NCI-H2107 (cell line): ENCODE measurements around the gene SYCE3.
"Not testable (repeated sequence)": the region's sequence is repeated elsewhere in the genome, so short reads cannot be mapped to it uniquely, and the experiment has no call there.

Experiments
- DNase-seq: peaks from one replicate; lab custom pipeline; 2025; lab: John Stamatoyannopoulos, UW

SYCE3 gene

DNA sequence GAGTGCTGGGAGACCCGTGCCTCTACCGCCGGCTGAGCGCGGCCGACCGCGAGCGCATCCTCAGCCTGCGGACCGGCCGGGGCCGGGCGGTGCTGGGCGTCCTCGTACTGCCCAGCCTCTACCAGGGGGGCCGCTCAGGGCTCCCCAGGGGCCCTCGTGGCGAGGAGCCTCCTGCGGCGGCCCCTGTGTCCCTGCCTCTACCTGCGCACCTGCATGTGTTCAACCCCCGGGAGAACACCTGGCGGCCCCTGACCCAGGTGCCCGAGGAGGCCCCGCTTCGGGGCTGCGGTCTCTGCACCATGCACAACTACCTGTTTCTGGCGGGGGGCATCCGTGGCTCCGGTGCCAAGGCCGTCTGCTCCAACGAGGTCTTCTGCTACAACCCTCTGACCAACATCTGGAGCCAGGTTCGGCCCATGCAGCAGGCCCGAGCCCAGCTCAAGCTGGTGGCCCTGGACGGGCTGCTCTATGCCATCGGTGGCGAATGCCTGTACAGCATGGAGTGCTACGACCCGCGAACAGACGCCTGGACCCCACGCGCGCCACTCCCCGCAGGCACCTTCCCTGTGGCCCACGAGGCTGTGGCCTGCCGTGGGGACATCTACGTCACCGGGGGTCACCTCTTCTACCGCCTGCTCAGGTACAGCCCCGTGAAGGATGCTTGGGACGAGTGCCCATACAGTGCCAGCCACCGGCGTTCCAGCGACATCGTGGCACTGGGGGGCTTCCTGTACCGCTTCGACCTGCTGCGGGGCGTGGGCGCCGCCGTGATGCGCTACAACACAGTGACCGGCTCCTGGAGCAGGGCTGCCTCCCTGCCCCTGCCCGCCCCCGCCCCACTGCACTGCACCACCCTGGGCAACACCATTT lies 13.6 kb downstream of the SYCE3 start:
- DNase-seq: no peak

DNA sequence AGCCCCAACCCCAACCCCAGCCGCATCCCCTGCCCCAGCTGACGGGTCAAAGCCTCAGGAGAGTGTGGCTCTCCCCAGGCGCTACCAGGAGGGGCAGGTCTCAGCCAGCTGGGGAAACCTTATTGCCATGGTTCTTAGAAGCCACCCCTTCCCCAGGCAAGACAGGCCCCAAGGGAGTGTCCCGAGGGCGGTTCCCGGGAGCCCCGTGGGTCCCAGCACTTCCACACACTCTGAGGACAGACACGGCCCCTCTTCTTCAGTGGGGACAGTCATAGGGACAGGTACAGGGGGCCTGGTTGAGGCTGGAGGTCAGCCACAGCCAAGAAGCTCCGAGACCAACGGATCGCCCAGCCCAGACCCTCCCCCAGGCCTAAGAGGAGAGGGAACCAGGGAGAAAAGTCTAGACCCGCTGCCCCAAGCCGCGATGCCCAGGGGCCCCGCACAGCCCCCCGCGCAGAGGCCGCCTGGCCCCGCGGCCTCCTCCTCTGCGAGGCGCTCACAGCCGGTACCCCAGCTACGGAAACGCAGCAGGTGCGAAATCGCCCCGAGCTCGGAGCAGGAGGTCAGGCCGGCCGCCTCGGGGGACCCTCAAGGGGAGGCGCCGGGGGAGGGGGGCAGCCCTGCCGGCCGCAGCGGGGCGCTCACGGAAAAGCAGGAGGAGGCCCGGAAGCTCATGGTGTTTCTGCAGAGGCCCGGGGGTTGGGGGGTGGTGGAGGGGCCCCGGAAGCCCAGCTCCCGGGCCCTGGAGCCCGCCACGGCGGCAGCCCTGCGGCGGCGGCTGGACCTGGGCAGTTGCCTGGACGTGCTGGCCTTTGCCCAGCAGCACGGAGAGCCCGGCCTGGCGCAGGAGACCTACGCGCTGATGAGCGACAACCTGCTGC lies 14.4 kb downstream of the SYCE3 start:
- no peak for DNase-seq

DNA sequence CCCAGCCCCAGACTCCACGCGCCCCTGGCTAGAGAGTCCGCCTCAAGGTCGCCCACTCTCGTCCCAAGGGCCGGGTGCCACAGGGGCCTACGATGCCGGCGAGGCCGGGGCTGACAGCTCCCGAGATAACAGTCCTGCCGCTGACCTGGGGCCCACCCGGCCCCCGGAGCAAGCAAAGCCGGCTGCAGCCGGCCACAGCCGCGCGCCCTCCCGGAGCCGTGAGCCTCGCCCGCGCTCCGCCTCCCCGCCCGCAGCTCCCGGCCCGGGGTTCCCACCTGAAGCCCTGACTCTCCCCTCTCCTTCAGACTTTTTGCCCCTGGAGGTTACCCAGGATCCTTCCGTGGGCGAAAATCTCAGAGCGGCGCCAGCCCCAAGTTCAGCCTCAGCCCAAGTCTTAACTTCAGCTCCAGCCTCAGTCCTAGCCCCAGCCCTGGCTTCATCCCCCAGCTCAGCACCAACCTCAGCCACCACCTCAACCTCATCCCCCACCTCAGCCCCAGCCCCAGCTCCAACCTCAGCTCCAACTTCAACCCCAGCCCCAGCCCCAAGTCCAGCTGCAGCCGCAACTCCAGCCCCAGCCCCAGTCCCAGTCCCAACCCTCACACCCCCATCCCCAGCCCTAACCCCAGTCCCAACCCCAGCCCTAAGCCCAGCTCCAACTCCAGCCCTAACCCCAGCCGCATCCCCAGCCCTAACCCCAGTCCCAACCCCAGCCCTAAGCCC lies 15.3 kb downstream of the SYCE3 start:
- no peak for DNase-seq

GRCh38 chr22:50546326-50547262 lies 16.1 kb downstream of the SYCE3 start:
- no peak for DNase-seq

- DNase-seq: no peak
Measured at GRCh38 chr22:50545522-50546325, 17.0 kb downstream of the SYCE3 start, which contains the start of gene KLHDC7B. Gene KLHDC7B (plus strand): TSS chr22:50545899. CDS start chr22:50546244, 345 bp downstream.

DNA sequence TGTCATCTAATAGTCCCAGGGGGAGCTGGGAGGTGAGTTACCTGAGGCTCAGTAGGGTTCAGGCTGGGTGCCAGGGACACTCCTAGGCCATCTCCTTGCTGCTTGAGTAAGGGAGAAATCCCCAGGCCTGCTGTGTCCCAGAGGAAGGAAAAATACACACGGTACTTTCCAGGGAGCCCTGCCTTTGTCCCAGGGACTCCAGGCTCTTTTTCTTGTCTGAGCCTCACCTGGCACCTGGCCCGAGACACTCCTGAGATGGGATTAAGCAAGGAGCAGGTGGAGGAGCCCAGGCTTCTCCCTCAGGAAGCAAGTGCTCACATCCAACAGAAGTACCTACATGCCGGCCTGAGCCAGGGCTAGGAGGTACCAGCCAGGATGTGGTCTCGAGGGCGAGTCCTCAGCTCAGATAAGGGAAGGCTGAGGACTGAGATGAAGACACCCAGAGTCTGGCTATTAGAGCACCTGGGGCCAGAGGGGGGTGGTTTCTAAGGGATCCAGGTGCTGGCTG lies 17.9 kb downstream of the SYCE3 start:
- DNase-seq: no peak

- DNase-seq: no peak
Measured at GRCh38 chr22:50544078-50544745, 18.5 kb downstream of the SYCE3 start.

GRCh38 chr22:50542416-50542927 lies 20.2 kb downstream of the SYCE3 start:
- DNase-seq: no peak

GRCh38 chr22:50541667-50542026 lies 21.1 kb downstream of the SYCE3 start:
- DNase-seq: not testable (repeated sequence)

DNA sequence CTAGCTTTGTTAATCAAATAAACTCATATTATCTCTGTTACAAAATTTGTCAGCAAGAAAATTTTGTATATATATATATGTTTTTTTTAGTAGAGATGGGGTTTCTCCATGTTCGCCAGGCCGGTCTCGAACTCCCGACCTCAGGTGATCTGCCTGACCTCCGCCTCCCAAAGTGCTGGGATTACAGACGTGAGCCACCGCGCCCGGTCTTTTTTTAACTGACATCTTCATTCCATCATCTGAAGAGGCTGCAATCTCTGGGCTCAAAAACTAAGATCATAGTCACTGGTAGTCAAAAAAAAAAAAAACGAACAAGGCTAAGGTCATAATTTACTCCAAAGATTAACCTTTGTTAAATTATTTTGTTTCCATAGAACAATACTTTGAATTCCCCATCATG lies 22.3 kb downstream of the SYCE3 start:
- DNase-seq: no peak

DNA sequence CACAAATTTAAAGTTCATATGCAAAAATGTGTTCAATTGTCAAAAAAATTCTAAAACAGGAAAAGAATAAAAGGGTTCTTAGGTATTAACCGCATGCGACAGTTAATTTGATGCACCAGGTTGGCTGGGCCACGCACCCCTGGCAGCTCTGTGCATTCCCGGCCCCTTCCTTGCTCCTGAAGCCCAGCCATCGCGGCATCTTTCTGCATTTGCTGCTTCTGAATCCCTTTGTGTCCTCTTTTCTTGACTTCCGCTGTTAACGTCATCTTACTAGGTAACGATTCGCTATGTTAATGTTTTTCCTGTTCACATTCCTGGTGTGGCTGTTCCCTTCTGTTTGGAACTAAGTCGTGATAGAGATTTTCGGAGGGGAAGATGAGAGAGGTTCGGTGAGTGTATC lies 25.0 kb downstream of the SYCE3 start:
- DNase-seq: no peak

GRCh38 chr22:50536226-50536625 lies 26.5 kb downstream of the SYCE3 start:
- DNase-seq: no peak

GRCh38 chr22:50535113-50535512 lies 27.6 kb downstream of the SYCE3 start:
- no peak for DNase-seq

GRCh38 chr22:50533856-50534711 lies 28.6 kb downstream of the SYCE3 start:
- not testable (repeated sequence) for DNase-seq

GRCh38 chr22:50532824-50533796 lies 29.6 kb downstream of the SYCE3 start:
- DNase-seq: no peak

GRCh38 chr22:50531962-50532674 lies 30.6 kb downstream of the SYCE3 start:
- DNase-seq: no peak
